HepG2 (cell line): ENCODE results near the gene NLE1. TPM values are rescaled to one million over a fixed set of nuclear protein-coding genes. Genes with fewer than 3 reads are reported as not detected.
A peak's percentile ranks its signal among the peaks of the same experiment; 100 is the strongest.

Experiments
- ATAC-seq: fragments of 200-7000 bp; cut with Tn5 transposase; 3 replicates; pipeline ENCODE4 v1.9.1; 2020; ENCODE audit warnings: mild to moderate bottlenecking, moderate library complexity
- BruUV-seq: library from RNA; stranded (reverse); fragments of 400-500 nt; replicated peaks from 2 replicates; lab custom pipeline; 2021; lab: Mats Ljungman, UMichigan
- CTCF ChIA-PET: fragments of 300-600 bp; formaldehyde crosslinking; extraction: SDS; loops from one replicate; lab custom pipeline; 2021; ENCODE audit warnings: low total read pairs, inconsistent platforms, low intra/inter-chr PET ratio; lab: Yijun Ruan, JAX
- POLR2A ChIA-PET: fragments of 350-600 bp; sonication (Branson Sonifier 250); formaldehyde crosslinking; loops from one replicate; lab custom pipeline; 2020; ENCODE audit warnings: antibody characterized with exemption, inconsistent platforms; lab: Yijun Ruan, JAX
- DNase-seq: peaks from one replicate; pipeline ENCODE4 v3.0.0-alpha.2; 2015; ENCODE audit warnings: low spot score
- FAIRE-seq: peaks from 3 replicates; lab custom pipeline; 2011; peaks lifted over from hg19 to GRCh38; lab: Jason Lieb, UNC
- H2AFZ ChIP-seq: one replicate; pipeline ENCODE4 v1.6.1; 2011; ENCODE audit warnings: low read length, inconsistent platforms
- H3K27ac ChIP-seq: fragments of 300-600 bp; 3 replicates; pipeline ENCODE4 v1.8.0; 2011; ENCODE audit warnings: mixed run types, mild to moderate bottlenecking, mixed read lengths, low read length, inconsistent platforms; ENCODE audit not compliant: insufficient read depth; ENCODE audit errors: extremely low read length
- H3K27me3 ChIP-seq, 2 experiments: fragments of 200-600 bp in 1 of 2; 2 replicates in 1 of 2; 3 replicates in 1 of 2; pipeline versions ENCODE4 v1.6.0 to v1.8.0; 2011; ENCODE audit warnings: low read length in 2 of 2, mild to moderate bottlenecking in 2 of 2, moderate library complexity in 2 of 2, inconsistent platforms in 1 of 2; ENCODE audit not compliant: insufficient read depth in 2 of 2, control insufficient read depth in 1 of 2
- H3K36me3 ChIP-seq, 2 experiments: fragments of 200-600 bp in 1 of 2; replicated peaks in 1 of 2; 2 replicates in 1 of 2; 3 replicates in 1 of 2; pipeline versions ENCODE4 v1.5.1 to v1.8.0; 2011; ENCODE audit warnings: low read length in 2 of 2, inconsistent platforms in 1 of 2; ENCODE audit not compliant: insufficient read depth in 2 of 2, control insufficient read depth in 1 of 2
- H3K4me1 ChIP-seq: 2 replicates; pipeline ENCODE4 v1.5.1; 2012; ENCODE audit warnings: low read length, inconsistent platforms; ENCODE audit not compliant: insufficient read depth
- H3K4me2 ChIP-seq: 2 replicates; pipeline ENCODE4 v1.6.0; 2011; ENCODE audit warnings: low read depth, low read length, inconsistent platforms
- H3K4me3 ChIP-seq, 3 experiments: fragments of 200-600 bp in 1 of 3; sonication (generic), shearing (Covaris generic) in 1 of 3; replicated peaks in 1 of 3; 2 replicates each; pipeline ENCODE4 v1.5.1; 2011 to 2016; ENCODE audit warnings: low read length in 3 of 3, inconsistent platforms in 2 of 3, low read depth in 2 of 3, mild to moderate bottlenecking in 2 of 3, control low read depth in 1 of 3, mixed read lengths in 1 of 3; ENCODE audit not compliant: insufficient read depth in 1 of 3
- H3K79me2 ChIP-seq: one replicate; pipeline ENCODE4 v1.6.1; 2011; ENCODE audit warnings: low read length, inconsistent platforms; ENCODE audit not compliant: insufficient read depth
- H3K9ac ChIP-seq: 2 replicates; pipeline ENCODE4 v1.6.0; 2011; ENCODE audit warnings: mild to moderate bottlenecking, low read depth, low read length, inconsistent platforms; ENCODE audit not compliant: insufficient read depth
- H3K9me3 ChIP-seq: 2 replicates; pipeline ENCODE4 v1.5.1; 2012; ENCODE audit warnings: mild to moderate bottlenecking, low read length
- H4K20me1 ChIP-seq: 2 replicates; pipeline ENCODE4 v1.6.0; 2011; ENCODE audit warnings: inconsistent platforms, mild to moderate bottlenecking, low read length, moderate library complexity; ENCODE audit not compliant: insufficient read depth
- IRF2 ChIP-seq: IDR thresholded peaks from 2 replicates; pipeline ENCODE4 v1.6.1; 2018; ENCODE audit warnings: missing genetic modification reagents, missing compliant biosample characterization
- KDM5A ChIP-seq: fragments of 200-600 bp; sonication (generic); IDR thresholded peaks from 2 replicates; pipeline ENCODE4 v1.7.0; 2018; ENCODE audit warnings: antibody characterized with exemption, mild to moderate bottlenecking, low read length, borderline replicate concordance
- NCOR1 ChIP-seq: fragments of 200-600 bp; sonication (generic); IDR thresholded peaks from 2 replicates; pipeline ENCODE4 v1.7.0; 2017; ENCODE audit warnings: antibody characterized with exemption, low read length, borderline replicate concordance
- POLR2AphosphoS5 ChIP-seq: IDR thresholded peaks from 2 replicates; pipeline ENCODE4 v1.6.1; 2012; ENCODE audit warnings: low read depth, low read length
- RBM22 ChIP-seq: fragments of 200-400 bp; formaldehyde crosslinking; optimal IDR thresholded peaks from 2 replicates; pipeline ENCODE3; 2017; ENCODE audit warnings: mild to moderate bottlenecking, low read length, moderate library complexity
- TCF7 ChIP-seq: sonication (generic); IDR thresholded peaks from 2 replicates; pipeline ENCODE4 v1.6.1; 2016; ENCODE audit warnings: antibody characterized with exemption, low read depth
- ZNF260 ChIP-seq: sonication (generic); formaldehyde crosslinking; IDR thresholded peaks from 2 replicates; pipeline ENCODE4 v1.4.0; 2020; ENCODE audit warnings: missing genetic modification reagents, low read depth, mild to moderate bottlenecking, borderline replicate concordance
- ZSCAN30 ChIP-seq: sonication (generic); formaldehyde crosslinking; IDR thresholded peaks from 2 replicates; pipeline ENCODE4 v1.5.0; 2020; ENCODE audit warnings: mild to moderate bottlenecking, missing genetic modification reagents
- WGBS: methylation state at CpG from one replicate; pipeline ENCODE4 v1.1.6; 2017; ENCODE audit warnings: low lambda C conversion rate; 5-methylcytosine and 5-hydroxymethylcytosine counted together
- in situ Hi-C: cut with HindIII; loops from 2 replicates; pipeline ENCODE4 v1.10.0; 2017; ENCODE audit warnings: low pct_unique_long_range_greater_than_20kb; ENCODE audit not compliant: extremely low pct_ligation_motif_present
- intact Hi-C: fragments of 100-400 bp; cut with micrococcal nuclease; formaldehyde crosslinking; loops from one replicate; pipeline ENCODE4 v1.10.0; 2022; ENCODE audit not compliant: unreplicated experiment
- polyA plus RNA-seq, 8 experiments: library from polyadenylated mRNA; depleted of rRNA in 3 of 8; stranded (reverse) in 7 of 8; unstranded in 1 of 8; fragments of >200 nt; fragmentation: Illumina TruSeq in 4 of 8; extraction: Trizol in 4 of 8; gene quantifications; 2 replicates each; pipeline versions ENCODE4 v1.2.1 to v1.2.3, GENCODE V29; 2011 to 2016; ENCODE audit warnings: low read depth in 4 of 8, missing spikeins in 1 of 8, mixed read lengths in 1 of 8; ENCODE audit not compliant: insufficient read depth in 1 of 8
- total RNA-seq, 5 experiments: library from RNA; depleted of rRNA; stranded (reverse); fragments of >200 nt; fragmentation: Illumina TruSeq; extraction: Trizol; gene quantifications; 2 replicates each; pipeline ENCODE4 v1.2.3, GENCODE V29; 2016; ENCODE audit warnings: low read depth in 1 of 5
- TF ChIP-seq, protein P1 (sequence below): IDR thresholded peaks from 2 replicates; pipeline ENCODE4 v1.6.1; 2016; ENCODE audit warnings: low read depth, missing genetic modification reagents, missing compliant biosample characterization
- TF ChIP-seq, protein P2 (sequence below): sonication (generic); formaldehyde crosslinking; IDR thresholded peaks from 2 replicates; pipeline ENCODE4 v1.8.1; 2023; ENCODE audit warnings: mild to moderate bottlenecking, missing genetic modification reagents, borderline replicate concordance

NLE1 gene
- total and polyA plus RNA-seq, 2 of the 13 experiments (the other 11 are each of a cell fraction or from before 2014, with no cell fraction given), result 20.3 to 34.5 TPM

DNA sequence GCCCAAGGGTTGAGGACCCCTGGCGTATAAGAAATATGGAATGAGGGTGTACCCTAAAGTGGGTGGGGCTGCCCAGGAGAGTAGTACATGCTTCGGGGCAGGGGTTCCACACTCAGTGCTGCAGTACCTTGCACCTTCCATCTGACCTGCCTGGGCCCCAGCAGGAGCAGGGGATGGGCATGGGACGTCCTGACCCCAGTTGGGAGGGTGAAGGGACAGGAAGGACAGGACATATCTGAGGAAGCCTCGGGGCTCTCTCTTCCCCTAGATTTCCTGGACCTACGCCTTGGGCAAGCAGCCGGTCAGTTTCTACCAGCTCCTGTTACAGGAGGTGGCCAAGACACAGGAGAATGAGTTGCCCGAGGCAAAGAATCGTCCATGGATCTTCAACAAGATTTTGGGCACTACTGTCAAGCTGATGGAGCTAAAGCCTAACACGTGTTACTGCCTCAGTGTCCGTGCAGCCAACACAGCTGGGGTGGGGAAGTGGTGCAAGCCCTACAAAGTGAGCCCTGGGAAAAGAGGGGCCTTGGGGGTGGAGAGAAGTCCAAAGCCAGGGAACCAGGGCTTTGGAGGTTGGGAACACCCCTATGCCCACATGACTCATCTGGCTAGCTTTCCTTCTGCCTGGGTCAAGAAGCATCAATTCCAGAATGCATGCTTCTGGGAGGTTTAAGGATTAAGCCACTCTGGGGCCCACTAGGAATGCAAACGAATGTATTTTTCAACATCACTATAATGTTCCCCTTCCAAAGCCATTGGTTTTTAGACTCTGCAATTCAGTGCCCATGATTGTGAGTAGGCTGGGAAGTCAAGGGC lies 12.7 kb downstream of the NLE1 start:
- intact Hi-C loops (no loop called here), in situ Hi-C loops (loop anchor here (10.0 kb wide), 1 partner anchor 705 kb away; no protein-coding TSS in a partner anchor)
- BruUV-seq, result no TSS peak
- DNase-seq (no peak), ATAC-seq (no peak), FAIRE-seq (no peak)
- H3K27me3 ChIP-seq, result no peaks in the 10 kb centered on the region
- ChIA-PET CTCF (no interaction called here), POLR2A (interaction anchor here (1.3 kb wide), 1 partner anchor 148 kb away, joined by 3 read pairs; no protein-coding TSS in a partner anchor)
- H3K9ac ChIP-seq, result no peak overlapping the region
- no peak overlapping the region for H3K4me3 ChIP-seq
- no peaks in the 10 kb centered on the region for H3K9me3 ChIP-seq
- H3K4me2 ChIP-seq, result no peak overlapping the region
- no peaks in the 10 kb centered on the region for H3K4me1 ChIP-seq
- H2AFZ ChIP-seq, result no peak overlapping the region
- no peak for TF ChIP-seq ZSCAN30 (CRISPR knock-in tag)
- no peak for TF ChIP-seq TCF7
- no peak for TF ChIP-seq NCOR1
- peak; percentile 16; the same call in 1 of the 2 replicates for TF ChIP-seq POLR2AphosphoS5
- TF ChIP-seq RBM22, result peak; percentile 10
- H3K36me3 ChIP-seq, result peaks cover 8 to 29% of the 10 kb centered on the region in 2 experiments
- H3K79me2 ChIP-seq, result no peaks in the 10 kb centered on the region
- WGBS, result 92% methylated on average over 9 of the region's 11 CpGs
- H4K20me1 ChIP-seq, result no peaks in the 10 kb centered on the region
- no peak overlapping the region for H3K27ac ChIP-seq

DNA sequence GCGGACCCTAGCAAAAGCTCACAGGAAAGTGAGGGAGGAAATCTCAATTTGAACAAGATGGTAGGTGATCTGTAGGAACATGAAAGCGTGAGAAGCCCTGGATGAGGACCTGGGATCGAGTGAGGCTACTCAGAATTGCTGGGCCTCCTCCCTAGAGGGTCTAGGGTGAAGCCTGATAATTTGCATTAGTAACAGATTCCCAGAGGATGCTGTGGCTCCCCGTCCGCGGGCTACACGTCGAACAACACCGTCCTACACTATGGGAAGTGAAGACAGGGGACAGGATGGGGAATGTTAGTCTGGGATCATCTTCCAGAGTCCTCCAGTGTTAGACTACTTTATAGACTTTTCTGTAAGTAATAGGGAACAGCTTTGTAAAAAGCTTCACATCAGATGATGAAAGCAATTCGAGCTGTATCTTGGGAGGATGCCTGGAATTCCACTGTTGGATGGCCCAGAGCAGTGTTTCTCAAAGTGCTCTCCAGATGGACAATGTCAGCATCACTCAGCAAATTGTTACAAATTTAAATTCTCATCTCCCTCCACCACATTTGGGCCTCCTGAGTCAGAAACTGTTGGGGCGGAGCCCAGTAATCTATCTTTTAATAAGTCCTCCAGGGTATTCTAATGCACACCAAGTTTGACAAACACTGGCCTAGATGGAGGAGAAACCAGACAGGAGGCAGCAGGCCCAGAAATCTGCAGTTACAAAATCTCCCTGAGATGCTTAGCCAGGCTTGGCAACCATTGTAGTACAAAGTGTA lies 14.2 kb downstream of the NLE1 start:
- Histone ChIP-seq H3K4me1 (no peaks in the 10 kb centered on the region), H3K27ac (no peak overlapping the region), H3K79me2 (no peaks in the 10 kb centered on the region), H3K9me3 (no peaks in the 10 kb centered on the region), H3K27me3 (no peaks in the 10 kb centered on the region), H3K9ac (no peak overlapping the region), H4K20me1 (no peaks in the 10 kb centered on the region), H3K4me3 (no peak overlapping the region), H3K4me2 (no peak overlapping the region), H3K36me3 (peaks cover 1 to 15% of the 10 kb centered on the region in 2 experiments; a peak in 2 of 5 replicates), H2AFZ (no peak overlapping the region)
- ChIA-PET POLR2A (interaction anchor here (1.3 kb wide), 1 partner anchor 147 kb away, joined by 3 read pairs; no protein-coding TSS in a partner anchor), CTCF (no interaction called here)
- in situ Hi-C loops, result loop anchor here (10.0 kb wide), 1 partner anchor 703 kb away; no protein-coding TSS in a partner anchor
- DNase-seq, result no peak
- FAIRE-seq, result no peak
- 86% methylated on average over 11 of the region's 11 CpGs for WGBS
- intact Hi-C loops, result no loop called here
- BruUV-seq, result no TSS peak
- no peak for ATAC-seq
- TF ChIP-seq, protein P1, sequence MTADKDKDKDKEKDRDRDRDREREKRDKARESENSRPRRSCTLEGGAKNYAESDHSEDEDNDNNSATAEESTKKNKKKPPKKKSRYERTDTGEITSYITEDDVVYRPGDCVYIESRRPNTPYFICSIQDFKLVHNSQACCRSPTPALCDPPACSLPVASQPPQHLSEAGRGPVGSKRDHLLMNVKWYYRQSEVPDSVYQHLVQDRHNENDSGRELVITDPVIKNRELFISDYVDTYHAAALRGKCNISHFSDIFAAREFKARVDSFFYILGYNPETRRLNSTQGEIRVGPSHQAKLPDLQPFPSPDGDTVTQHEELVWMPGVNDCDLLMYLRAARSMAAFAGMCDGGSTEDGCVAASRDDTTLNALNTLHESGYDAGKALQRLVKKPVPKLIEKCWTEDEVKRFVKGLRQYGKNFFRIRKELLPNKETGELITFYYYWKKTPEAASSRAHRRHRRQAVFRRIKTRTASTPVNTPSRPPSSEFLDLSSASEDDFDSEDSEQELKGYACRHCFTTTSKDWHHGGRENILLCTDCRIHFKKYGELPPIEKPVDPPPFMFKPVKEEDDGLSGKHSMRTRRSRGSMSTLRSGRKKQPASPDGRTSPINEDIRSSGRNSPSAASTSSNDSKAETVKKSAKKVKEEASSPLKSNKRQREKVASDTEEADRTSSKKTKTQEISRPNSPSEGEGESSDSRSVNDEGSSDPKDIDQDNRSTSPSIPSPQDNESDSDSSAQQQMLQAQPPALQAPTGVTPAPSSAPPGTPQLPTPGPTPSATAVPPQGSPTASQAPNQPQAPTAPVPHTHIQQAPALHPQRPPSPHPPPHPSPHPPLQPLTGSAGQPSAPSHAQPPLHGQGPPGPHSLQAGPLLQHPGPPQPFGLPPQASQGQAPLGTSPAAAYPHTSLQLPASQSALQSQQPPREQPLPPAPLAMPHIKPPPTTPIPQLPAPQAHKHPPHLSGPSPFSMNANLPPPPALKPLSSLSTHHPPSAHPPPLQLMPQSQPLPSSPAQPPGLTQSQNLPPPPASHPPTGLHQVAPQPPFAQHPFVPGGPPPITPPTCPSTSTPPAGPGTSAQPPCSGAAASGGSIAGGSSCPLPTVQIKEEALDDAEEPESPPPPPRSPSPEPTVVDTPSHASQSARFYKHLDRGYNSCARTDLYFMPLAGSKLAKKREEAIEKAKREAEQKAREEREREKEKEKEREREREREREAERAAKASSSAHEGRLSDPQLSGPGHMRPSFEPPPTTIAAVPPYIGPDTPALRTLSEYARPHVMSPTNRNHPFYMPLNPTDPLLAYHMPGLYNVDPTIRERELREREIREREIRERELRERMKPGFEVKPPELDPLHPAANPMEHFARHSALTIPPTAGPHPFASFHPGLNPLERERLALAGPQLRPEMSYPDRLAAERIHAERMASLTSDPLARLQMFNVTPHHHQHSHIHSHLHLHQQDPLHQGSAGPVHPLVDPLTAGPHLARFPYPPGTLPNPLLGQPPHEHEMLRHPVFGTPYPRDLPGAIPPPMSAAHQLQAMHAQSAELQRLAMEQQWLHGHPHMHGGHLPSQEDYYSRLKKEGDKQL (CRISPR knock-in tag), result no peak
- TF ChIP-seq IRF2 (no peak), ZNF260 (no peak), KDM5A (no peak)
- TF ChIP-seq, protein P2, sequence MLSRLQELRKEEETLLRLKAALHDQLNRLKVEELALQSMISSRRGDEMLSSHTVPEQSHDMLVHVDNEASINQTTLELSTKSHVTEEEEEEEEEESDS (CRISPR knock-in tag), result no peak
